C1 segment of cervical spinal cord (tissue), 14 donors: Measurements from ENCODE around the gene ATG7.

Source experiments
- DNase-seq, 14 donors: peaks; one replicate each; lab custom pipeline; 2025; lab: John Stamatoyannopoulos, UW

Gene ATG7

DNA sequence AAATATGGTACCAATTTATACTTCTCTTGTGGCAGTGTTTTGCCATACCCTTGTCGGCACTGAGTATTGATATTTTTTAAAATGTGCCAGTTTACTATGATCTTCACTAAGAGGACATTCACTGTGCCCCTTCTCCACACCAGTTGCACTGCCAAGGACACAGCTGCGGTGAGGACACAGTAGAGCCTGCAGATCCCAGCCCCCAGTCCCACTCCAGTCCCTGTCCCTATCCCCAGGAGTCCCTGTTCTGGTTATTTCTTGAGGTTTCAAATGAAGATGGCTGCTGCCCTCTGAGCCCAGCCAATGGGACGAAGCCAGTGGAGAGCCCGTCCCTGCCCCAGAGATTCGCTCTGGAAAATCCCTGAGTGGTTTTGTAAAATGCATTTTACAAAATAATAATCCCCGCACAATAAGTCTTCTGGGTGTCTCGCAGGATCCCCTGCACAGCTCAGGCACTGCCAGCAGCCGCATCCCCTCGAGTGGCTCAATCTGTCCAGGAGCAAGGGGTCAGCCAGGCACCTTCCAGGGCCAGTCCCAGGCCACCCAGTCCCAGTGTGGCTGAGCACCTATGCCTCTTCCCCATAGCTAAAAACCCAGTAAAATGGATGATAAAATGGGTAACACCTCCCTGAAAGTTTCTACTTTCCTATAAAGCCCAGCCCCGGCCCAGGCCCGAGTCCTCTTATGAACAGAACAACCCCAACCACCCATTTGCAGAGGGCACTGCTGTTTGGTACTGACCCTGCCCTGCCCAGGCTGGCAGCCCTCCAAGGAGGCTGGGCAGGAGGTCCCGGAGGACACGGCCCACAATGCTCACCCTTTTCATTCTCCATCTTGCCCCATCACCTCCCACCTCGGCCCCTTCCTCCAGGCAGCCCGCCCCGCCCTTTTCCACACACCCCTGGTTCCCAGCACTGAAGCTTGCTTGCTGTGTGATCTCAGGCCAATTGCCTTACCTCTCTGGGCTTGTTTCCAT is 280.4 kb downstream of the ATG7 start:
- DNase-seq: no peak

DNA sequence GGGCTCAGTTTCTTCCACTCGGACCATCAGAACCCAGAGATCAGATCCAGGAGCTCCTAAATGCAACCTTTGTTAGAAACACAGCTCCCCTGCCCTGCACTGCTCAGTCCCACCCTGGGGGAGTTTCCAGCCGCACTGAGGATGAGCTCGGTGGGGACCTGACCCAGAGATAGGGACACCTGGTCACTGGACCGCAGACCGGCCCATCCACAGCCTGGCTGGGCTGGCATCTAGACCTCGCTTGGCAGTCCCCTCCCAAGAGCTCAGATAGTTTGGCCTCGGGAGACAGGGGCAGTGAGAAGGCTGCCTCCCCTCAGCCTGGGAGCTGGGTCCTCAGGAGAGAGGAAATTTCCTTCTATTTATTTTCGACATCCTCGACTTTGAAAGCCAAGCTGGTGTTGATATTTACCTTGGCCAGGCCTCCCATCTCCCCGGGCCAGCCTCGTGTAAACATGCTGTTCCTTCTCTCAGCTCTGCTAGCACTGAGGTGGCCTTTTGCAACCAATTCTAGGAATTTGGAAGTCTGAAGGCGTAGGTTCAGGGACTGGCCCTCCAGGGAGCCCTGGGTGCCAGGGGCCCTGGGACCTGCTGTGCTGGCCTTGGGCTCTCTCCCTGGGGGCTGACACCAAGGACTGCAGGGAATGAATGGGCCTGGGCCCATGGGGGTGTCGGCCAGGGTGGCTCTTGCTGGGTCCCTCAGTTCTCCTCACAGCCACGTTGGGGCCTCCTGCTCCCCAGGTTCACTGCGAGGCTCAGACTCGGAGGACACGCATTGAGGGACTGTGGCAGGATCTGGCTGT is 281.4 kb downstream of the ATG7 start:
- peak in 1 of 14 donors; percentile 53 for DNase-seq

DNA sequence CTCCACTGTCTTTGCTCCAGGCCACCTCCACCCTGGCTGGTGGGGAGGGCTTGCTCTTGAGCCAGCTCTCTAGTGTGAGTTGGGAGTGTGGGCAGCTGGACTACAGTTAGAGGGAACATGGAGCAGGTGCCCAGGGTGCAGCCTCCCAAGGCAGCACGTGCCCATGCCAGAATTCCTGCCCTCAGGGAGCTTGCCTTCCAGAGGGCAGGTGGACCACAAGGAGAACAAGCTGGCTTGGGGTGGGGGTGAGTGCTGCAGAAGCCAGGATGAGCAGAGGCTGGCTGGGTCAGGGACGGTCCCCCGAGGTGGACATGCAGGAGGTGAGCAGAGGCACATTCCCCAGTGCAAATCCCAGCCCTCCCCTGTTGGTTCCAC is 282.0 kb downstream of the ATG7 start:
- no peak for DNase-seq

DNA sequence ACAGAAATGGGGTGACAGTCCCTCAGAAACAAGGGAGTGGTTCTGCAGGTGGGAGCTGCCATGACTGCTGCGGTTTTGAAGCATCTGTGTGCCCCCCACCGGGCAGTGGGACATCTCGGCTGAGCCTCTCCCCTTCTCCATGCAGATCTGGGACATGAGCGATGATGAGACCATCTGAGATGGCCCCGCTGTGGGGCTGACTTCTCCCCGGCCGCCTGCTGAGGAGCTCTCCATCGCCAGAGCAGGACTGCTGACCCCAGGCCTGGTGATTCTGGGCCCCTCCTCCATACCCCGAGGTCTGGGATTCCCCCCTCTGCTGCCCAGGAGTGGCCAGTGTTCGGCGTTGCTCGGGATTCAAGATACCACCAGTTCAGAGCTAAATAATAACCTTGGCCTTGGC is 282.5 kb downstream of the ATG7 start:
- no peak for DNase-seq

GRCh38 chr3:11555211-11555782 is 283.1 kb downstream of the ATG7 start:
- DNase-seq: peak in 1 of 14 donors; percentile 38

DNA sequence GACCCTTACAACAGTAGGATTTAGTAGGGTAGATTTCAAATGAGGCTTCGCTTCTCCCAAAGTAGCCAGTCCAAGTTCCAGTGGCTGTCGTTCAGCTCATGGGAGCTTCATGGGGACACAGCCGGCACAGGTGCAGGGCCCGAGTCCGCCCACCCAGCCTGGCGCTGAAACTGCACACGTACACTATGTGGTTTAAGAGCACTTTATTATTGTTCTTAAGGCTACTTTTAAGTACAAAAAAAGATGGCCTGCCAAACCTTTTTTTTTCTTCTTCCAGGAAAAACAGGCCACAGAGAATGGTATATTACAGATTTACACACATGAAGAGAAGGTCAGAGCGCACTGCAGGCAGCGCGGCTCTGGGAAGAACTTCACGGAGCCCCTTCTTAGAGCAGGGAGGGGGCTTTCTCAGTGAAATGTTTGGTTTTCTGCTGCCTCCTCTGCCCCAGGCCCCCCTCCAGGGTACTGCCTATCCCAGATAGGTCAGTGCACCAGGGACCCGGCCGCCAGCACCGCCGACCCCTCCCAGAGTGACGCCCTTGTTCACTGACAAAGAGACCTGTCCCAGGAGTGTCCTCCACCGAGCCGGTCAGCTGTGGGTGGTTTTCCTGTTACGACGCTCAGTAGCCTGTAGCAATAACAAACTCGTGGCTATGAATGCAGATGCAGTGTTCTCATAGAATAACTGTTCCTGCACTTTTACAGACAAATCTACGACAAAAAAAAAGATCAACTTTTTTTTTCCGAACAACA is 283.9 kb downstream of the ATG7 start:
- DNase-seq: no peak

DNA sequence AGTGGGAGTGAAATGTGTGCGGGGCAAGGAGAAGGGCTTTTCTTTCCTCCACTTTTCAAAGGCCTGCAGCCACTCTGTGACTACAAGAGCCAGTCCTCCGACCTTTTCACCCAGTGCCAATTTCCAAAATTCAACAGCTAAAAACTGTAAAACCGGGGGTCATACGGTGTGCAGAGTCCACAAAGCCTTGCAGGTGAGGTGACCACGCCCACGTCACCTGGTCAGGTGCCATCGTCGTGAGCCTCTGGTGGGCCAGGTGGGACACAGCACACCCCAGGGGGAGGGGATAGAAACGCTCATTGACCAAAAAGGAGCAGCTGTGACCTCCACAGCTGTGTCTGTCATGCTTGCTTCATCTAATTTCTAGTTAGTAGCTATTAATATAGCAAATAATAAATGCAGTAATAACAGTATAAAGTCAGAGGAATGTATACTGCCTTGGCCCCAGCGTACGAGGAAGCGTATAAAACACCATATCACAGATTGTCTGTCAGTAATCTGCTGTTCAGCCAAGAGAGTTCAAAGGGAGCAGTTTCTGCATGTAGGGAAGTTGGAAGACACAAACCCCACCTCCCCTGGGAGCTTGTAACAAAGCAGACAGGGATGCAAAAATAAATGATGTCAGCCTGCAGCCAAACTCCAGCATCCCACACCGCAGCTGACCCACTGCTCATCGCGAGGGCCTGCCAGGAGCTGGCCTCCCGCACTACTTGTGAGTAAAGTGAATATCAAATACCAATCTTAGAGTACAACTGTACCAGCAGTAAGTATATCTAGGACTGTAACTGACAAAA is 284.9 kb downstream of the ATG7 start:
- DNase-seq: peak in 1 of 14 donors; percentile 24

- DNase-seq: peak in 1 of 14 donors; percentile 44
These were observed 285.8 kb downstream of the ATG7 start for GRCh38 chr3:11558002-11558401.

DNA sequence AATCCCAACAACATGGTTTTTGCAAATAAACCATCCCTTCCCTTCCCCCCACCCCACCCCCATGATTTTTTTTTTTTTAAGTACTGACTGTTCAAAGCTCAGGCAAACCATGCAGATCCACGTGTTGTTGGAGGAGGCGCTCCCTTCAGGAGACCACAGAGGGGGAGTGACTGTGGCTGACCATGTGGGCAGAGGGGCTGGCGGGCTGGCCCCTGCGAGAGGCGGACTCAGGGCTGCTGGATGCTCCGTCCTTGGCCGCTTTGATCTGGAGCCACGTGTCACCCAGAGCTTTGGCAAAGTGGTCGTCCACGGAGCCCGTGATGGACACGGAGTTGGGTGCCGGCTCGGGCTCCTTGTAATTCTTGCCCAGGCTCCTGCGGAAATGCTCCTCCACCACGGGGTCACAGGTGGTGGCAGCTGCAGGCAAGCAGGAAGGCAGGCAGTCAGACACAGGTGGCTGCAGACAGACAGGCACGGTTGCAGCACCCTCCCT is 286.3 kb downstream of the ATG7 start:
- no peak for DNase-seq

- DNase-seq: peak in 2 of 14 donors; percentile 28 to 58
These were observed 287.0 kb downstream of the ATG7 start for GRCh38 chr3:11558918-11559815.

GRCh38 chr3:11559816-11560633 is 287.8 kb downstream of the ATG7 start:
- DNase-seq: peak in 3 of 14 donors; percentile 30 to 58 (median 32)

- DNase-seq: no peak
These were observed 288.5 kb downstream of the ATG7 start for GRCh38 chr3:11560746-11561145.

DNA sequence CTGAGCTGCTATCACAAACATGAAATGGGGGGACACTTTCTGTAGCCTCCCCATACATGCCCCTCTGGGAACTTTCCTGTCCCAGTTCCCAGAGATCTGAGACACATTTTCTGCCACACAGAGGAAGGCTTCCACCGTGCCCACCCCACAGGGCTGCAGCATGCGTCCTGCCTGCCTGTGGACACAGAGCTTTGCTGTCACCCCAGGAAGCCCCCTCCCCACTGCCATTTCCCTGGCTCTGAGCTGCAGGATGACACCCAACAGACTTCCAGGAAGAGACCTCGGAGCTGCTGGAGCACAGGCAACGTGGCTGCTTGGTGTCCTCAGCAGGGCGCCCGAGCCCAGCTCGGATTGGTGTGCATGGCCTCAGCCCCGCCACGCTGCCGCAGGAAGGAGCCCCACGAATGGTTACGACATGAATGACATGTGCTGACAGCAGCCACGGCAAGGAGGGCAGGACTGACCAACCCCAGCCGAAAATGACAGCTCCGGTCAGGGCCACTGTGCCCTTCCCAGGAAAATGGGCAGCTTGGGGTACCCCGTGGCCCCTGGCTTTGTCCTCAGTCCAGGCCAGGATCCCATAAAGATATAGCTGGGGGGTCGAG is 290.2 kb downstream of the ATG7 start:
- DNase-seq: no peak

- DNase-seq: no peak
These were observed 291.1 kb downstream of the ATG7 start for GRCh38 chr3:11563159-11563864.

- DNase-seq: no peak
These were observed 291.6 kb downstream of the ATG7 start for GRCh38 chr3:11563865-11564185.

GRCh38 chr3:11564577-11565001 is 292.4 kb downstream of the ATG7 start:
- no peak for DNase-seq

DNA sequence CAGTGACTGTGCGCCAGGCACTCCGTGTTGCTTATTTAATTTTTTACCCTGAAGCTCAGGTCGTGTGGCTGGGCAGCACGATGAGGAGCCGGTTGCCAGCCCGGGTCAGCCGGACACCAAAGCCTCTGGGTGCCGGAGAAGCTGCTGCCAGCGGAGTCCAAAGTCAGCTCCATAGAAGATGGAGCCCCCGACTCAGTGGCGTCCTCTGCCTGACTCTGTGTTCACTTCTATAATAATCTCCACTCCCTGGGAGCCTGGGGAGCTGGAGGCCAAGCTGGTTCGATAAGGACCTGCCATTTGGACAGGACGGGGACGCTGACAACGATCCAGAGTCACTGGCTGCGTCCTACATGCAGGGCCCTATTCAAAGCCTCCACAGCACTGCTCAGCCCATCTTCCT is 292.9 kb downstream of the ATG7 start:
- DNase-seq: no peak

- no peak for DNase-seq
These were observed 293.3 kb downstream of the ATG7 start for GRCh38 chr3:11565492-11565891.
